Natural killer cell (primary cell): ENCODE measurements around the gene SNAPC3. TPM values are rescaled to one million over a fixed set of nuclear protein-coding genes. Genes with fewer than 3 reads are reported as not detected.
A peak's percentile ranks its signal among the peaks of the same experiment; 100 is the strongest.
"Not testable (repeated sequence)": the region's sequence is repeated elsewhere in the genome, so short reads cannot be mapped to it uniquely, and the experiment has no call there.

ENCODE experiments used
- ATAC-seq, 3 donors: fragments of 150-1000 bp in 2 of 3; fragments of 200-7000 bp in 1 of 3; cut with Tn5 transposase; 1 replicate in 1 of 3; 2 replicates in 2 of 3; pipeline ENCODE4 v1.10.0; 2021; ENCODE audit warnings: mild to moderate bottlenecking in 2 of 3, moderate library complexity in 2 of 3
- DNase-seq, 2 donors: peaks; one replicate each; pipeline versions ENCODE4 v3.0.0 to v3.0.0-alpha.2; 2013 to 2021; ENCODE audit warnings: mixed read lengths in 1 of 2
- H3K27ac ChIP-seq: one replicate; pipeline ENCODE4 v1.5.1; 2013; ENCODE audit warnings: mild to moderate bottlenecking, low read length
- H3K27me3 ChIP-seq: one replicate; pipeline ENCODE4 v1.6.1; 2013; ENCODE audit warnings: low read length; ENCODE audit not compliant: control insufficient read depth, insufficient read depth
- H3K36me3 ChIP-seq: one replicate; pipeline ENCODE4 v1.6.1; 2013; ENCODE audit warnings: low read length; ENCODE audit not compliant: control insufficient read depth, insufficient read depth
- H3K4me1 ChIP-seq: one replicate; pipeline ENCODE4 v1.6.1; 2013; ENCODE audit warnings: low read length; ENCODE audit not compliant: control insufficient read depth, insufficient read depth
- H3K4me3 ChIP-seq: one replicate; pipeline ENCODE4 v1.5.1; 2013; ENCODE audit warnings: low read length
- H3K9me3 ChIP-seq: one replicate; pipeline ENCODE4 v1.6.1; 2013; ENCODE audit warnings: low read length; ENCODE audit not compliant: control insufficient read depth, insufficient read depth
- H3K27ac Mint-ChIP-seq, 2 donors: one replicate each; pipeline ENCODE4 v1.8.0; 2022; ENCODE audit warnings: mild to moderate bottlenecking in 2 of 2, mixed read lengths in 2 of 2, moderate library complexity in 1 of 2
- H3K27me3 Mint-ChIP-seq, 2 donors: one replicate each; pipeline ENCODE4 v1.8.0; 2022; ENCODE audit warnings: low read depth in 2 of 2, mixed read lengths in 2 of 2
- H3K36me3 Mint-ChIP-seq: one replicate; pipeline ENCODE4 v1.8.0; 2022; ENCODE audit warnings: mixed read lengths
- H3K4me1 Mint-ChIP-seq, 2 donors: one replicate each; pipeline ENCODE4 v1.8.0; 2022; ENCODE audit warnings: mixed read lengths in 2 of 2
- H3K4me3 Mint-ChIP-seq: one replicate; pipeline ENCODE4 v1.8.0; 2022; ENCODE audit warnings: mild to moderate bottlenecking, moderate library complexity, mixed read lengths
- H3K9me3 Mint-ChIP-seq, 2 donors: one replicate each; pipeline ENCODE4 v1.8.0; 2022; ENCODE audit warnings: mixed read lengths in 2 of 2
- CTCF ChIP-seq: fragments of 200-600 bp; IDR thresholded peaks from one replicate; pipeline ENCODE4 v1.8.0; 2022; ENCODE audit warnings: antibody characterized with exemption
- WGBS: methylation state at CpG from one replicate; pipeline ENCODE4 v1.1.7; 2013; ENCODE audit warnings: missing lambda C conversion rate; ENCODE audit not compliant: insufficient coverage; 5-methylcytosine and 5-hydroxymethylcytosine counted together
- intact Hi-C: fragments of 100-400 bp; cut with micrococcal nuclease; formaldehyde crosslinking; loops from one replicate; pipeline ENCODE4 v1.14.2; 2022
- total RNA-seq, 4 donors: library from RNA; stranded (reverse); fragments of 120-200 nt in 1 of 4; gene quantifications; one replicate each; pipeline versions ENCODE4 v1.2.3 to v1.2.4, GENCODE V29; 2013 to 2022

The SNAPC3 gene
- total RNA-seq, 3 donors from 2014 or later (not counting 1 experiment from before 2014, with no cell fraction given), result 18.5 to 22.2 (median 19.2) TPM

GRCh38 chr9:15423231-15423985, 732 bp downstream of the SNAPC3 start:
- Histone ChIP-seq H3K36me3 (peaks cover 18% of the 10 kb centered on the region), H3K4me3 (peak overlapping the region; percentile 89), H3K9me3 (no peaks in the 10 kb centered on the region), H3K27ac (peak overlapping the region; percentile 37), H3K27me3 (no peaks in the 10 kb centered on the region), H3K4me1 (peaks cover 31% of the 10 kb centered on the region)
- no peak for ATAC-seq
- Mint-ChIP-seq H3K4me1 (peaks cover 33 to 49% of the 10 kb centered on the region in 2 donors), H3K36me3 (no peaks in the 10 kb centered on the region), H3K27me3 (no peaks in the 10 kb centered on the region), H3K9me3 (no peaks in the 10 kb centered on the region), H3K4me3 (peak overlapping the region; percentile 90), H3K27ac (peak overlapping the region; percentile 86 to 88)
- peak in 1 of 2 donors; percentile 42 for DNase-seq
- 9% methylated on average over 17 of the region's 18 CpGs for WGBS
- TF ChIP-seq CTCF, result no peak
- intact Hi-C loops, result loop anchor here (1.0 to 10.0 kb wide), 2 partner anchors 181 to 212 kb away; no protein-coding TSS in a partner anchor

- no peaks in the 10 kb centered on the region for H3K9me3 ChIP-seq
- Mint-ChIP-seq H3K36me3 (no peaks in the 10 kb centered on the region), H3K4me3 (no peak overlapping the region), H3K4me1 (peaks cover 50 to 64% of the 10 kb centered on the region in 2 donors), H3K27me3 (no peaks in the 10 kb centered on the region), H3K27ac (no peak overlapping the region), H3K9me3 (no peaks in the 10 kb centered on the region)
- H3K4me3 ChIP-seq, result no peak overlapping the region
- no peak for TF ChIP-seq CTCF
- no peak overlapping the region for H3K27ac ChIP-seq
- DNase-seq (no peak), ATAC-seq (no peak)
- H3K36me3 ChIP-seq, result peaks cover 26% of the 10 kb centered on the region
- no peaks in the 10 kb centered on the region for H3K27me3 ChIP-seq
- intact Hi-C loops, result loop anchor here (10.0 kb wide), 1 partner anchor 179 kb away; no protein-coding TSS in a partner anchor
- WGBS, result 87% methylated on average over 8 of the region's 8 CpGs
- H3K4me1 ChIP-seq, result peaks cover 31% of the 10 kb centered on the region
Measured at GRCh38 chr9:15426019-15426418, 3.3 kb downstream of the SNAPC3 start.

GRCh38 chr9:15427702-15428101, 5.0 kb downstream of the SNAPC3 start:
- H3K9me3 Mint-ChIP-seq, H3K4me3 ChIP-seq, H3K27me3 ChIP-seq, ATAC-seq, DNase-seq, H3K27ac ChIP-seq, H3K27me3 Mint-ChIP-seq, H3K9me3 ChIP-seq, H3K36me3 Mint-ChIP-seq: not testable (repeated sequence)
- peaks cover 26% of the 10 kb centered on the region for H3K36me3 ChIP-seq
- peak overlapping the region; percentile 46 for H3K4me3 Mint-ChIP-seq
- peaks cover 25% of the 10 kb centered on the region for H3K4me1 ChIP-seq
- WGBS, result 37% methylated on average over 4 of the region's 7 CpGs
- intact Hi-C loops, result loop anchor here (10.0 kb wide), 1 partner anchor 177 kb away; no protein-coding TSS in a partner anchor
- H3K27ac Mint-ChIP-seq, result peak overlapping the region; percentile 17 to 67
- peaks cover 55 to 66% of the 10 kb centered on the region in 2 donors for H3K4me1 Mint-ChIP-seq

GRCh38 chr9:15430920-15431844, 8.5 kb downstream of the SNAPC3 start:
- peaks cover 49 to 51% of the 10 kb centered on the region in 2 donors for H3K4me1 Mint-ChIP-seq
- H3K27me3 ChIP-seq, result no peaks in the 10 kb centered on the region
- intact Hi-C loops, result no loop called here
- peaks cover 11% of the 10 kb centered on the region for H3K4me1 ChIP-seq
- H3K36me3 ChIP-seq, result peaks cover 25% of the 10 kb centered on the region
- whole genome bisulfite sequencing, result 88% methylated on average over 4 of the region's 5 CpGs
- H3K4me3 ChIP-seq, result no peak overlapping the region
- H3K27ac ChIP-seq, result no peak overlapping the region
- no peak for DNase-seq
- H3K4me3 Mint-ChIP-seq, result no peak overlapping the region
- TF ChIP-seq CTCF, result no peak
- H3K9me3 Mint-ChIP-seq, result no peaks in the 10 kb centered on the region
- H3K9me3 ChIP-seq, result no peaks in the 10 kb centered on the region
- ATAC-seq, result no peak
- peaks cover 20% of the 10 kb centered on the region for H3K36me3 Mint-ChIP-seq
- peak overlapping the region in 1 of 2 donors; percentile 11 for H3K27ac Mint-ChIP-seq
- H3K27me3 Mint-ChIP-seq, result no peaks in the 10 kb centered on the region
